BLaER1 treated with 17β-estradiol and CSF1 and Interleukin-3, amounts not matched to agents 10 nM and 100 nM (cell line): Measurements from ENCODE around the gene LMNB1.

ENCODE experiments used
- H3K27ac ChIP-seq, 11 experiments: shearing (Covaris generic); formaldehyde crosslinking; 2 replicates each; pipeline ENCODE4 v1.8.1; 2022
- H3K27me3 ChIP-seq, 11 experiments: shearing (Covaris generic); formaldehyde crosslinking; 2 replicates each; pipeline ENCODE4 v1.8.1; 2022
- H3K36me3 ChIP-seq, 11 experiments: shearing (Covaris generic); formaldehyde crosslinking; 2 replicates each; pipeline ENCODE4 v1.8.1; 2022
- H3K4me1 ChIP-seq, 10 experiments: shearing (Covaris generic); formaldehyde crosslinking; 2 replicates each; pipeline ENCODE4 v1.8.1; 2022
- H3K4me2 ChIP-seq, 11 experiments: shearing (Covaris generic); formaldehyde crosslinking; 2 replicates each; pipeline ENCODE4 v1.8.1; 2022
- H3K4me3 ChIP-seq, 10 experiments: shearing (Covaris generic); formaldehyde crosslinking; 2 replicates each; pipeline ENCODE4 v1.8.1; 2022
- H3K9ac ChIP-seq, 11 experiments: shearing (Covaris generic); formaldehyde crosslinking; 2 replicates each; pipeline ENCODE4 v1.8.1; 2022
- H3K9me3 ChIP-seq, 11 experiments: shearing (Covaris generic); formaldehyde crosslinking; replicated peaks in 1 of 11; 2 replicates each; pipeline ENCODE4 v1.8.1; 2022
- H4K20me1 ChIP-seq, 11 experiments: shearing (Covaris generic); formaldehyde crosslinking; 2 replicates each; pipeline ENCODE4 v1.8.1; 2022
- Cebpa-rat ChIP-seq, 11 experiments: shearing (Covaris generic); IDR thresholded peaks; 2 replicates each; pipeline ENCODE4 v1.8.1; 2022

LMNB1 gene

GRCh38 chr5:126864042-126864688 is 87.2 kb downstream of the LMNB1 start:
- Histone ChIP-seq H3K36me3 (peaks cover 0 to 12% (median 8%) of the 10 kb centered on the region in 11 experiments; a peak in 10 of 22 replicates), H3K9ac (no peak overlapping the region), H3K9me3 (no peaks in the 10 kb centered on the region), H3K27me3 (no peaks in the 10 kb centered on the region), H3K27ac (no peak overlapping the region), H4K20me1 (peaks cover 0 to 4% (median 0%) of the 10 kb centered on the region in 11 experiments; a peak in 1 of 22 replicates), H3K4me2 (no peak overlapping the region), H3K4me1 (peaks cover 6 to 24% (median 22%) of the 10 kb centered on the region in 10 experiments), H3K4me3 (no peak overlapping the region)
- TF ChIP-seq Cebpa-rat (IDR thresholded peaks at IDR 0.05), result no peak

DNA sequence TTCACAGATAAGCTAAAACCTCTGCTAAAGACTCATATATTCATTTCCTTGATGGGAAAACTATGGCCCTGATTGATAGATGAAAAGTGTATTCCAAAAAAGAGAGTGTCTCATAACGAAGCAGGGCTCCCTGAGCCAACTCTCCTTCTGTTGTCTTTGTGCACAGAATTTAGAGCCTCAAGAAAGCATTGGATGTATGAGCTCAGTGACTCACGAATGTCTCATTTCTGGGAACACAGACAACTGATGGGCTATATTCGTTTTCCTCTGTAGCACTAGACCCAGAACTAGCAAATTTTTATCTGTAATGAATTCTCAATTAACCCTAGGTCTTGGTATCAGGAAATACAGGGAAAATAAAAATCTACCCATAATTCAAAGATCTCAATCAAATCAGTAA is 88.4 kb downstream of the LMNB1 start:
- Histone ChIP-seq H3K36me3 (peaks cover 0 to 14% (median 8%) of the 10 kb centered on the region in 11 experiments; a peak in 12 of 22 replicates), H3K9ac (no peak overlapping the region), H3K4me2 (no peak overlapping the region), H3K4me3 (no peak overlapping the region), H3K27ac (no peak overlapping the region), H4K20me1 (peaks cover 0 to 4% (median 0%) of the 10 kb centered on the region in 11 experiments; a peak in 1 of 22 replicates), H3K9me3 (no peaks in the 10 kb centered on the region), H3K4me1 (peaks cover 14 to 36% (median 33%) of the 10 kb centered on the region in 10 experiments), H3K27me3 (no peaks in the 10 kb centered on the region)
- TF ChIP-seq Cebpa-rat (IDR thresholded peaks at IDR 0.05), result no peak

- no peak overlapping the region for H3K9ac ChIP-seq
These were observed 90.1 kb downstream of the LMNB1 start for GRCh38 chr5:126866851-126867636.

GRCh38 chr5:126868338-126869004 is 91.5 kb downstream of the LMNB1 start:
- no peaks in the 10 kb centered on the region for H3K27me3 ChIP-seq
- peaks cover 14 to 53% (median 49%) of the 10 kb centered on the region in 10 experiments for H3K4me1 ChIP-seq
- peak overlapping the region; percentile 35 to 53 (median 48); a peak in 13 of 20 replicates for H3K4me3 ChIP-seq
- TF ChIP-seq Cebpa-rat (IDR thresholded peaks at IDR 0.05), result no peak
- H4K20me1 ChIP-seq, result peaks cover 0 to 4% (median 0%) of the 10 kb centered on the region in 11 experiments; a peak in 1 of 22 replicates
- H3K9ac ChIP-seq, result peak overlapping the region in 3 of 11 experiments; percentile 6 to 50 (median 26); a peak in 2 of 22 replicates
- no peaks in the 10 kb centered on the region for H3K9me3 ChIP-seq
- peak overlapping the region in 3 of 11 experiments; percentile 15 to 46 (median 27); a peak in 3 of 22 replicates for H3K27ac ChIP-seq
- H3K36me3 ChIP-seq, result peaks cover 0 to 42% (median 31%) of the 10 kb centered on the region in 11 experiments; a peak in 18 of 22 replicates
- peak overlapping the region; percentile 71 to 96 (median 81) for H3K4me2 ChIP-seq

More at GRCh38 chr5:126866851-126867636, 90.1 kb downstream of the LMNB1 start:
- Histone ChIP-seq H3K4me3 (no peak overlapping the region), H3K9me3 (no peaks in the 10 kb centered on the region), H3K4me2 (peak overlapping the region in 8 of 11 experiments; percentile 35 to 87 (median 78); a peak in 15 of 22 replicates), H3K27me3 (no peaks in the 10 kb centered on the region), H3K4me1 (peaks cover 14 to 52% (median 49%) of the 10 kb centered on the region in 10 experiments), H3K27ac (no peak overlapping the region), H3K36me3 (peaks cover 0 to 31% (median 19%) of the 10 kb centered on the region in 11 experiments; a peak in 17 of 22 replicates), H4K20me1 (peaks cover 0 to 4% (median 0%) of the 10 kb centered on the region in 11 experiments; a peak in 1 of 22 replicates)
- no peak for TF ChIP-seq Cebpa-rat (IDR thresholded peaks at IDR 0.05)

DNA sequence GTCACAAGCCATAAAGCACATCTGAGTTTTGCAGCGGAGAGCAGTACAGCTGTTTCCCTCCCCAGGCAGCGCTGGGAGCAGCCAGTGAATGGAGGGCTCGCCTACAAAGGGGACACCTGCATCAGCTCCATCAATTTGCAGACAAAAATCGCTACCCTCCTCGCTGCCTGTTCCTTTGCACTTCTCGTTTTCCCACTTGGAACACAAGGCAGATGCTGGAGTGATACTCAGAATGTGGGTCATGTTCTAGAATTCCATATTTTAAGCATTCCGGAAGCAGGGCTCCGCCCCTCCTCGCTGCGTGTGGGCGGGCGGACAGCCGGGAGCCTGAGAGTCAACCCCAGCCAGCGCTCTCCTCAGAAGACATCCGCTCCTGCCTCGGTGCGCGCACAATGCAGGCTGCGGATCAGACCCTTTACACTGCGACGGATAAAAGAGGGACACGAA is 92.1 kb downstream of the LMNB1 start:
- Histone ChIP-seq H3K9me3 (no peaks in the 10 kb centered on the region), H3K9ac (peak overlapping the region in 8 of 11 experiments; percentile 3 to 62 (median 28); a peak in 9 of 22 replicates), H4K20me1 (peaks cover 0 to 4% (median 0%) of the 10 kb centered on the region in 11 experiments; a peak in 1 of 22 replicates), H3K27me3 (no peaks in the 10 kb centered on the region), H3K4me3 (peak overlapping the region; percentile 35 to 53 (median 48); a peak in 18 of 20 replicates), H3K36me3 (peaks cover 0 to 46% (median 32%) of the 10 kb centered on the region in 11 experiments; a peak in 18 of 22 replicates), H3K4me2 (peak overlapping the region; percentile 71 to 96 (median 81)), H3K4me1 (peaks cover 14 to 53% (median 49%) of the 10 kb centered on the region in 10 experiments), H3K27ac (peak overlapping the region in 4 of 11 experiments; percentile 4 to 46 (median 24); a peak in 4 of 22 replicates)
- no peak for TF ChIP-seq Cebpa-rat (IDR thresholded peaks at IDR 0.05)

DNA sequence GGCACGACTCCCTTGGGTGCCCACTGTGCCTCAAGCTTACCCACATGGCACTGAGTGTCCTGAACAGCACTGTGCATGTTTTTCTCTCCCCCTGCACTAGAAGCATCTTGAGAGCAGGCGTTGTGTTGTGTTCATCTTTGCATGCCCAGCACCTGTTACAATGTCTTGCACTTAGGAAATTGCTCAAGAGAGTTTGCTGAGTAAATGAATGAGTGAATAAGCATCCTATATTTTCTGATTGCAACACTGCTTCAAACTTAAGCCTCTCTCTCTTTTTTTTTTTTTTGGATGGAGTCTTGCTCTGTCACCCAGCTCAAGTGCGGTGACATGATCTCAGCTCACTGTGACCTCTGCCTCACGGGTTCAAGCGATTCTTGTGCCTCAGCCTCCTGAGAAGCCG is 94.5 kb downstream of the LMNB1 start:
- Histone ChIP-seq H3K4me1 (peaks cover 14 to 53% (median 49%) of the 10 kb centered on the region in 10 experiments), H3K9me3 (no peaks in the 10 kb centered on the region), H3K9ac (no peak overlapping the region), H4K20me1 (peaks cover 0 to 4% (median 0%) of the 10 kb centered on the region in 11 experiments; a peak in 1 of 22 replicates), H3K27ac (peak overlapping the region in 2 of 11 experiments; percentile 11 to 35; a peak in 1 of 22 replicates), H3K4me2 (peak overlapping the region in 9 of 11 experiments; percentile 4 to 81 (median 35); a peak in 15 of 22 replicates), H3K27me3 (no peaks in the 10 kb centered on the region), H3K4me3 (no peak overlapping the region), H3K36me3 (peaks cover 0 to 62% (median 54%) of the 10 kb centered on the region in 11 experiments; a peak in 17 of 22 replicates)
- TF ChIP-seq Cebpa-rat (IDR thresholded peaks at IDR 0.05), result no peak; a peak in 1 of 22 replicates

DNA sequence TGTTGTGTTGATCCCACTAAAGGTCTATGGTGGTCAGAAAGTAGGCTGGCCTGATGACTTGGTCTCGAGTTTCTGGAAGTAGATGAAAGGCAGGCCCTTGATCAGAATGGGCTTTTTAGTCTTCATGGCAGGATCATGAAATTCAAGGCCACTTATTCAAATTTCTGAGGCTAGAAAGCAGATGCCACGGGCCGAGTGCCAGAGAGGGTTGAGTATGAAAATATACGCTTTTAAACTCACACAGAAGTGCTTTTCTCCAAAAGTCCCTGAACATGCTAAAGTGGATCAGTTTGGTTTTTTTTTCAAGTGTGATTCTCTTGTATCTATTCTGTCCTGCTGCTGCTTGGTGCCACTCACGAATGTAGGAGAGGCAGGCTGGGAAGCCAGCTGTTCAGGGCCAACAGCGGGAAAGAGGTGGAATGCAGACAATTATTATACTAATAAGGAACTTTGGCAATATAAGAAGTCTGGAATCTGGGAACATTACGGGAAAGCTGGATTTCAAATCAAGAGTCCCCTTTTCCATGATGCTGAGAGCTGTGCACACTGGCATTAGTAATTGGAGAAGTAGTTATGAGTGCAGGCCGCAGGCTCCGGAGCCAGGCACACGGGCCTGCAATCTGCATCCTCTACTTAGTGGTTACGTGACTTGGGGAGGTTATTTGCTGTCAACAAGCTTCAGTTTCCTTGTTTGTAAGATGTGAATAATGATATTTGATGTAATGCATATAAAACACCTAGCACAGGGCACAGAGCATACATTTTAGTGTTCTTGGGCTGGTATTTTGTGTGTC is 95.8 kb downstream of the LMNB1 start:
- peaks cover 23 to 48% (median 44%) of the 10 kb centered on the region in 10 experiments for H3K4me1 ChIP-seq
- no peak overlapping the region for H3K9ac ChIP-seq
- TF ChIP-seq Cebpa-rat (IDR thresholded peaks at IDR 0.05), result no peak
- no peaks in the 10 kb centered on the region for H3K27me3 ChIP-seq
- H3K36me3 ChIP-seq, result peaks cover 0 to 75% (median 67%) of the 10 kb centered on the region in 11 experiments; a peak in 17 of 22 replicates
- H3K9me3 ChIP-seq, result no peaks in the 10 kb centered on the region
- H4K20me1 ChIP-seq, result no peaks in the 10 kb centered on the region
- H3K4me2 ChIP-seq, result no peak overlapping the region
- no peak overlapping the region for H3K27ac ChIP-seq
- H3K4me3 ChIP-seq, result no peak overlapping the region
